Suprapubic skin (tissue), 4 donors: Measurements from ENCODE around the gene FSTL4.

Experiments used
- POLR2A ChIP-seq, 2 donors: fragments of 450-650 bp; IDR thresholded peaks; one replicate each; pipeline ENCODE4 v1.6.1; 2017; ENCODE audit warnings: antibody characterized with exemption in 2 of 2, mild to moderate bottlenecking in 2 of 2, moderate library complexity in 2 of 2
- POLR2AphosphoS5 ChIP-seq, 3 donors: sonication (generic); formaldehyde crosslinking; IDR thresholded peaks; one replicate each; pipeline ENCODE4 v1.6.1; 2017; ENCODE audit warnings: antibody characterized with exemption in 3 of 3
- TF ChIP-seq, protein P1 (sequence below), 2 donors: fragments of 200-600 bp in 1 of 2; fragments of 450-650 bp in 1 of 2; sonication (generic) in 1 of 2; IDR thresholded peaks; one replicate each; pipeline ENCODE4 v1.5.1; 2016 to 2019; ENCODE audit warnings: antibody characterized with exemption in 2 of 2, mild to moderate bottlenecking in 1 of 2, moderate library complexity in 1 of 2

DNA sequence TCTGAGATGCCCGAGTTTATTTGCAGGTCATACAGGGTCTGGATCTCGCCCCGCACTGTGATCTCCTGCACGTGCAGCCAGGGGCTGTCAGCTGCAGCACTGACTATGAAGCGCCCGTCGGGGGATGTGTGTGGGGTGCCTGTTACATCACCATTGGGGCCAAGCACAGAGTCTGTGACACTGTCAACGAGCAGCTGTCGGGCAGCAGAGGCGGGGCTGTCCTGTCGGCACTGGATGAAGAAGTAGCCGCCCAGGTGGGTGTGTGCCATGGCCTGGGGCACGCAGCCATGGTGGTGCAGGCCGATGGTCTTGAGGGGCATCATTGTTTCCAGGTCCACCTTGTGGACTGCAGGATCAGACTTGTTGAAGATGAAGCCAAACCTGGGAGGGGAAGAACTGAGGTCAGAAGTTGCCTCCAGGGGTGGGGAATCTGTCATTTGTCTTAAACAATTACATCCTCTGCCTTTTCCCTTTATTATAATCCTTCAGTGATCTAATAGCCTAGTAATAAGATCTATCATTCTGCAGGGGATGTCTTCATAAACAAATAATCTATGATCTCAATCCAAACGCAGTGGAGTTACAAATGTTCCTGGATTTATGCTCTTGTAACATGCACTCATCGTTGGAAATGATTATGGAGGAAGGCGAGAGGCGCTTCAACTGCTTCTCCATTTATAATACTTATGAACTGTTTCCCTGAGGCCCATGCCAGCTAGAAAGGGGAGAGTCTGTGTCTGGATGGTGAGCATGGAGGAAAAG lies 412.7 kb downstream of the FSTL4 start:
- TF ChIP-seq, protein P1, sequence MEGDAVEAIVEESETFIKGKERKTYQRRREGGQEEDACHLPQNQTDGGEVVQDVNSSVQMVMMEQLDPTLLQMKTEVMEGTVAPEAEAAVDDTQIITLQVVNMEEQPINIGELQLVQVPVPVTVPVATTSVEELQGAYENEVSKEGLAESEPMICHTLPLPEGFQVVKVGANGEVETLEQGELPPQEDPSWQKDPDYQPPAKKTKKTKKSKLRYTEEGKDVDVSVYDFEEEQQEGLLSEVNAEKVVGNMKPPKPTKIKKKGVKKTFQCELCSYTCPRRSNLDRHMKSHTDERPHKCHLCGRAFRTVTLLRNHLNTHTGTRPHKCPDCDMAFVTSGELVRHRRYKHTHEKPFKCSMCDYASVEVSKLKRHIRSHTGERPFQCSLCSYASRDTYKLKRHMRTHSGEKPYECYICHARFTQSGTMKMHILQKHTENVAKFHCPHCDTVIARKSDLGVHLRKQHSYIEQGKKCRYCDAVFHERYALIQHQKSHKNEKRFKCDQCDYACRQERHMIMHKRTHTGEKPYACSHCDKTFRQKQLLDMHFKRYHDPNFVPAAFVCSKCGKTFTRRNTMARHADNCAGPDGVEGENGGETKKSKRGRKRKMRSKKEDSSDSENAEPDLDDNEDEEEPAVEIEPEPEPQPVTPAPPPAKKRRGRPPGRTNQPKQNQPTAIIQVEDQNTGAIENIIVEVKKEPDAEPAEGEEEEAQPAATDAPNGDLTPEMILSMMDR (IDR thresholded peaks at IDR 0.05): no peak
- TF ChIP-seq POLR2A (IDR thresholded peaks at IDR 0.05) (no peak), POLR2AphosphoS5 (IDR thresholded peaks at IDR 0.05) (no peak)
